ENCODE measurements around the gene APLNR.

The APLNR gene

DNA sequence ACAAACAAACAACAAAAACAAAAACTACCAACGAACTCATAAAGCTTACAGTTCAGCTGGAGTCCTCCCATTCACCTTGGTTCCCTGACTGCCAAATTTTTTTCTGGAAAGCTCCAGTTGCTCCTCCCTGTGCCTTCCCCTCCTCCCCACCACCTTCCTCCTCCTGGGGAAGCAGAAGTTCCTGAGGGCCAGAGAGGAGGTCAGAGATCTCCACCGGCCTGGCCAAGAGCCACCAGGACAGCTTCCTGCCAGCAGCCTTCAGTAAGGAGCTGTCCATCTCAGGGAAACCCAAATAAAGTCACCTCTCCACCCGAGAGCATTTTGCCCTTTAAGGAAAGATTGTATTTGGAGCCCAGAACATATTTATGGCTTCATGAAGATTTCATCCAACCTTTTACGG, 20.0 kb downstream of the APLNR start:
- no peak for DNase-seq (ENCODE audit: low spot score)

DNA sequence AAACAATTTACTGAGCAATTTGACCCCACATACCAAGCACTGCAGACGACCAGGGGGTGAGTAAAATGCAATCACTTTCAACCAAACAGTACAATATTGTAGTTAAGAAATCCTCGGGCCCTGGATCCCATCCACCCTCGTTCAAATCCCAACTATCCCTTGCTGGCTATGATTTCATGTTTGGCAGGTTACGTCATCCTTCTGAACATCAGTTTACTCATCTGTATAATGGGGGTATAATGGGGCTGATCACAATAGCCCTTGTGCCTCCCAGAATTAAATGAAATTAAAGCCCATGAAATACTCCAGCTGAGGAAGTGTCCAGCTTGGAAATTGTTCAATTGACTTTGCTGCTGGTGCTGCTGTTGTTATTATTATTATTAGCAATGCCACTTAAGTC, 20.6 kb downstream of the APLNR start:
- DNase-seq (ENCODE audit: low spot score), result no peak

DNA sequence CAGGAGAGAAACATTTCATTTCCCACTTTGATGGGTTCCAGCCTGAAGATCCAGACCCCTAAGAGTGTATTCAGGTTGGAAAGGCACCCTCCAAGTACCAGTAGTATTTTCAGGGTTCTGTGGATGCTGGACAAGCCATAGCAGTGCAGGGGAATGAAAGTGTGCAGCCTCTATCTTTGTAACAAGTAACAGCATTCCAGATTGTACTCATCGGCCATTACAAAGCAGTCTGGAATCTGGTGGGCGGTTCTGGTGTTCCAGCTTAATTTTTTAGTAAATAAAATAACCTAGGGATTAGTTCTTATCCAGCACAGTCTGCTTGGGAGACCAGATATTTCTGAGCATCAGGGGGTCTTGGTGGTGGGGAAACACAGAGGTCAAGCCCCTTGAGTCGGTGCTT, 22.6 kb downstream of the APLNR start:
- DNase-seq (ENCODE audit: low spot score), result peak; percentile 86

DNA sequence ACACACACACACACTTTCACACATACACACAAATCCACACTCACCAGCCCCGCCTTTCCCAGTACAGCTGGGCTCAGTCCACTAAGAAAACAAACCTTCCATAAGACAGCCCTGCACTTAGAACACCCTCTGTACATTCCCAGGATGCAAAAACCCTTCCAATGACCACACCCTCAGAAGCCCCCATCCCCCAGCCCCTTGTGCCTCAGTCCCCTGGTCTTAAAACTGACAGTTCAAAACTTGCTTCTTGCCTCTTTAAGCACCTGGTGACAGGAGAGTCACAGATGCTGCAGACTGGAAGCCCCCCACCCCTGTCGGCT, 23.0 kb downstream of the APLNR start:
- DNase-seq (ENCODE audit: low spot score), result no peak

DNA sequence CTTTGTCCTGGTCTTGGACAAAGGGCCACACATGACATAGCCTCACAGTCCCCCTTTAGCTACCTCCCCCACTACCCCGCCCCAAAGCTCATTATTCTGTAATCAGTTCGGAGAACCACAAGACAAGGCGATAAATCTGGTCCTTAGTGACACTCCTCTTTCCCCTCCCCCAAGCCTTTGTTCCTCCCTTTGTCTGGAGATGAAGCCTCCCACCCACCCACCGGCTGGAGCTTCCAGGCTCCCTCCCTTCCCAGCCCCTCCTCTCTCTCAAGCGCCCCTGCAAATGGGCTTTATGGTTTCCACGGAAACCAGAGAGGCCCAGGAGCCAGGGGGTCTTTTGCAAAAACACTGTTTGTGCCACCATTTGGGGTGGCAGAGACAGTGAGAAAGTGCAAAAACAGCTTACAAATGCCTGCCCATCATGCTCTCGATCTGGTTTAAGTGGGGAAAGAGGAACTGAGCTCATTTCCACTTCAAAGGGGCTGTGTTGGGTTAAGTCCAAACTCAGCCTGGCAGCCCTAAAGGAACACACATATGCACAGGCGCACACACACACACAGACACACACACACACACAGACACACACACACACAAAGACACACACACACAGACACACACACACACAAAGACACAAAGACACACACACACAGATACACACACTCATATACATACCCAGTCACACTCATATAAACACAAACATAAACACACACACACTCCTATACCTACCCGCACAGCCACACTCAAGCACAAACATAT, 23.5 kb downstream of the APLNR start:
- no peak for DNase-seq (ENCODE audit: low spot score)

DNA sequence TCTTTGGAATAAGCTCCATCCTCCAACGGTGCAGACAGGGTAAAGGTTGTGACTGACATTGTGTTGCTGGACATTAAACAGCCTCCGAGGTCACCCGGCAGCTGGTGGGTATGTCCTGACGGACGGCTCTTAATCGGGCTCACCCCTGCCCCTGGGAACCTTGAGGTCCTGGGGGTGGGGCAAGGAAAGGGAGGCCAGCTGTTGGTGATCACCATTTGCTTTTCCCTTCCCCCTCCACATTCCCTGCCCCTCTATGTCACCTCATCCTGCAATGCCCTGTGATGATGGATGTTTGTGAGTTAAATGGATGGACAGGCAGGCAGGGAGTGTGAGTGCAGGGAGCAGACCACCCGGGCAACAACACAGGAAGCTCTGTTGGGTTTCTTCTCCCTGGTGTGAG, 26.3 kb downstream of the APLNR start:
- DNase-seq (ENCODE audit: low spot score), result no peak

DNA sequence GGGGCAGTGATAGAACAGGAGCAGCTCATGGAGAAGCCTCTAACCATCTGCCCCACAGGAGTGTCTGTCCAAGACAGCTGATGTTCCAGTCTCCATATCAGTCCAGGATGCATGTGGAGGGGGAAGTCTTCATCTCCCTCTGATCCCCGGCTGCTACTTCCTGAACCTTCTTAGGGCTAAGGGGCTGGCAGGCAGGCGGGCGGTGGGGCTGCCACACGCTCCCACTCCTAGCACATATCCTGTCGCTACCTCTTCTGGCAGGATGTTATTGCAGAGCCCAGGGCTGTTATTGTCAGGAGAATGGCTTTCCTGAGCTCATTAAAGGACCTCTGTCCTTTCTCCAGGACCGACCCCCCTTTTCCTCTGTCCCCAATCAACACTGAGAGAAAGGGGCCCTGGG, 29.9 kb downstream of the APLNR start:
- DNase-seq (ENCODE audit: low spot score), result no peak

DNA sequence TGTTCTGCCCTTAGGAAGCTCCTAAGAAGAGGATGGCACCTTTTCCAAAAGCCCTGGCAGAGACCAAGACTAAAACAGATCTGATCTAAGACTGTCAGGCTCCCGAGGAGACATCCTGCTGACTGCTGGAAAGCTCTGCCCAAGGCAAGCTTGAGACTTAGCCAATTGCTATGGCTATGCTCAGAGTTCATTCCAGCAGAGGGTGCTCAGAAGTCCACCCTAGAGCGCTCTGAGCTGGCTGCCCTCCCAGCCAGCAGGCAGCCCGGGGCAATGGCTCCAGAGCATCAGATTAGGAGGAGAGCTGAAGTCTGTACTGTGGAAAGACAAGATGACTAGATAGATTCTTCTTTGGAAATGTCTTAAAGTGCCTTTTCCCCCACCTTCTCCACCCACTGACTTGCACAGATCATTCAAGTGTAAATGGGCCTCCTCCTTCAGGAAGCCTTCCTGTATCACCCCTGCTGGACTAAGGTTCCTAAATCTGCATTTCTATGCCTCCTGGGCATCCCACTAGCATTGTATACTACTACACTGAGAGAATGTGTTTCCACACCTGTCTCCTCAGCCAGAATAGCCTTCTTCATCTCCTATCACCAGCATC, 31.9 kb downstream of the APLNR start:
- DNase-seq (ENCODE audit: low spot score), result peak; percentile 91

DNA sequence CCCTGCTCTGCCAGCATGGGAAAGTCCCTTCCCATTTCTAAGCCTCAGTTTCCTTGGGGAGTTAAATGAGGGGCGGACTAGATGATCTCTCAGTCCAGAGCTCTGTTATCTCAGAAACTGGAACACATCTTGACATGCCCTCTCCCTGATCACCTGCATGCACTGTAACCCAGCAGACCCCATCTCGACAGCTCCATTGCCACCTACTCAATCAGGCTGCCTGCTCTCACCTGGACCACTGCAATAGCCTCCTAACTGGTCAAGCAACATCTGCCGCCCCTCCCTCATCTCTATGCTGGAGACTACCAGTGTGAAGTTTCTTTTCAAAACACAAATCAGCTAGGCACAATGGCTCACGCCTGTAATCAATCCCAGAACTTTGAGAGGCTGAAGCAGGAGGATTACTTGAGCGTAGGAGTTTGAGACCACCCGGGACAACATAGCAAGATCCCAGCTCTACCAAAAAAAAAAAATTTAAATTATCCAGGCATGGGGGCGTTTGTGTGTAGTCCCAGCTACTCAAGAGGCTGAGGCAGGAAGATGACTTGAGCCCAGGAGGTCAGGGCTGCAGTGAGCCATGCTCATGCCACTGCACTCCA, 33.1 kb downstream of the APLNR start:
- DNase-seq (ENCODE audit: low spot score), result no peak

DNA sequence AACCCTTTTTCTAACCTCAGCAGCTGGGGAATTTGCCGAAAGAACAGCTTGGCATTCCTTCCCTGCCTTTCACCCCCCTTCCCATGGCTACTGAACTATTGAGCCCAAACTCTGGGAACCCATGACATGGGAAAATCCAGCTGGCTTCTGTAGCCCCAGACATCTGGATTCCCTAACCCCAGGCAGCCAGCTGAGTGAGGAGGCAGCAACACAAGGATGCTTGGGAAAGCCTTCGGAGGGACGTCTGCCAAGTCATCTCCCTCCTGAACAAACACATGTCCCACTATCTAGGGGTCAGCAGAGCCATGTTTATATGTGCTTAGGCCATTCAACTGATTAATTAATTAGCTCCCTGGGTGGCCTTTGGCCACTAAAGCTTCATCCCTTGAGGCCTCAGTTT, 33.7 kb downstream of the APLNR start:
- DNase-seq (ENCODE audit: low spot score), result peak; percentile 31

DNA sequence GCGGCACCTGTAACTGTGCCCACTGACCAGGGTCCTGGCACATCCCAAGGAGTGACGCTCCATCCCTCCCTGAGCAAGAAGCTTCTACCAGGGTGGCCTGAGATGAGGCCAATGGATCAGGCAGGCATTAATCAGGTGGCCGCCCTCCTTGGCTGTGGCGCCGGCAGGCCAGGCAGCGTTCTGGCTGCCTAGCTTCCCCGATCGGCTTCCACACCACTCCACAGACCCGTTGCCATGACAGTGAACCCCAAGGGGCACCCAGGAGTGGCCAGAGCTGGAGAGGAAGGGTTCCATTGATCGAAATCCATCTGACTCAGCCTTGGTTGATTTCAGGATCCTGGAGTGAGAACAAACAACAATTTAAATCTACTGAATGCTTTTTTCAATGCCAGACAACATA, 34.8 kb downstream of the APLNR start:
- no peak for DNase-seq (ENCODE audit: low spot score)

DNA sequence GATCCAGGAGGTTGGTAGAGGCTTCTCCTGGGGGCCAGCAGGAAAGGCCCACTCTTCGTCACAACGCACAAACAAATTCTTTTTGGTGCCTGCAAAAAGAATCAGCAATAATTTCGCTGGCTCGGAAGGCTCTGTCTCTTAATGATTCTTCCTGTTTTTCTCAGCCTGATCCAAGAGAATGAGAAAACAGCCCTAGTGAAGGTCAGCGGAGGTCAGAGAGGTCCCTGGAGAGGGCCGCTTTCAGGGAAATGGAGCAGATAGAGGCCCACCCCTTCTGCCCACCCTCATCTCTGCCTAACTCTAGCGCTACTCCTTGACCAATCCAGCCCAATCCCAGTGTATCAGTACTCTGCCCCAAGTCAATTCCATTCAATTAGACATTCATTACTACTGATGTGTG, 36.1 kb downstream of the APLNR start:
- DNase-seq (ENCODE audit: low spot score), result no peak

DNA sequence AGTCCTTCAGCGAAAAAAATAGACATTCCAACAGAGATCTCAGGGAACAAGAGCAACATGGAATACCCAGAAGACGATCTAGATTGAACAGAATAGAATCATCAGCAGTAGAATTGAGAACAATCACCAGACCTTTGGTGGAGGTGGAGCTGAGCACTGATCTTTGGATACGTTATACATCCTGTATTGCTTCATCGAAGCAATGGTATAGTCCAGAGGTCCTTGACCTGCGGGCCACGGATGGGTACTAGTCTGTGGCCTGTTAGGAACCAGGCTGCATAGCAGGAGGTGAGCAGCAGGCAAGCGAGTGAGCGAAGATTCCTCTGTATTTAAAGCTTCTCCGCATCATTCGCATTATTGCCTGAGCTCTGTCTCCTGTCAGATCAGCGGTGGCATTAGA, 37.7 kb downstream of the APLNR start:
- no peak for DNase-seq (ENCODE audit: low spot score)

DNA sequence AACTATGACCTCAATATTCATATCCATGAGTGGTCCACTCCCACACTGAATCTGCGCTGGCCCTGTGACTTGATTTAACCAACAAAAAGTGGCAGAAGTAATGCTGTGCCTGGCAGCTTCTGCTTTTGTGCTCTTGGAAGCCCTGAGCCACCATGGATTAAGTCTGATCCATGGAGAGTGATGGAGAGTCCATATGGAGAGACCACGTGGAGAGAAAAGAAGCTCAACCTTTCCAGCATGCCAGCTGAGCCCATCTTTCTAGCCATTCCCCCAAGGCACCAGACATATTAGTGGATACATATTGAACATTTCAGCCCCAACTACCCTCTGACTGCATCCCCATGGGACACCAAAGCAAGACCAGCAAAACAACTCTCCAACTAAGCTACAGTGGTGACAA, 39.3 kb downstream of the APLNR start:
- DNase-seq (ENCODE audit: low spot score), result no peak

DNA sequence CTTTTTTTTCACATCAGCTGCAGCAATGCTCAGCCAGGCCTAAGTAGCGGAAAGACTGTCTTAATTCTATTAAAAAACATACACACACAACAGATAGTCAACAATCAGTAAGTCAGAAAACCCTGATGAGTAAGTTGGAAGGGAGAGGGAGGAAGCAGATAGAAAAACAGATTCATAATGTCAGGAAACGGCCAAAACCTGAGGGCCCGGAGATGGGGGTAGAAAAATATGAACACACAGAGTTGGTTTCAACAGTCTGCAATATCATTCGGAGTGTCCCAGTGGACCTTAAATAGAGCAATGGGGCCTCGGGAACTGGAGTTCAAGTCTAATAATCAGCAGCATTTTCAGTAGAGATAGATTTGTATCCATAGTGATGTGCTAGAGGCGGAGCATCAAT, 40.5 kb downstream of the APLNR start:
- DNase-seq (ENCODE audit: low spot score), result no peak

DNA sequence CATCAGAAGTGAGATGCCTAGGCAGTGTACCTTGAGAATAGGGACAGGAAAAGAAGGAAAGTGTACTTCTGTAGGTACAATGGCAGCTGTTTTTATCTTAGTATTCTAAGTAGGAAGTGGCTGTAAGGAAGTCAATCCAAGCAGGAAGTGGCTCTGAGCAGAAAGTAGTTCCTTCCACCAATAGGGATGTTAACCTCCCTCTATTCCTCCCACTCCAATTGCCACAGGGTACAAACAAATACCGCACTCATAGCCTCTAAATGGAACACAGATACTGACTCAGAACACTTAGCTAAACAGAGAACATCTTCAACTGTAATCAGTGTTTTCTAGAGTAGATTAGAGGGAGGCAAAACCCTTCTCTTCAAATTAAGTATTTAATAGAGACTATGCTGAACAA, 44.7 kb downstream of the APLNR start:
- DNase-seq (ENCODE audit: low spot score), result no peak

DNA sequence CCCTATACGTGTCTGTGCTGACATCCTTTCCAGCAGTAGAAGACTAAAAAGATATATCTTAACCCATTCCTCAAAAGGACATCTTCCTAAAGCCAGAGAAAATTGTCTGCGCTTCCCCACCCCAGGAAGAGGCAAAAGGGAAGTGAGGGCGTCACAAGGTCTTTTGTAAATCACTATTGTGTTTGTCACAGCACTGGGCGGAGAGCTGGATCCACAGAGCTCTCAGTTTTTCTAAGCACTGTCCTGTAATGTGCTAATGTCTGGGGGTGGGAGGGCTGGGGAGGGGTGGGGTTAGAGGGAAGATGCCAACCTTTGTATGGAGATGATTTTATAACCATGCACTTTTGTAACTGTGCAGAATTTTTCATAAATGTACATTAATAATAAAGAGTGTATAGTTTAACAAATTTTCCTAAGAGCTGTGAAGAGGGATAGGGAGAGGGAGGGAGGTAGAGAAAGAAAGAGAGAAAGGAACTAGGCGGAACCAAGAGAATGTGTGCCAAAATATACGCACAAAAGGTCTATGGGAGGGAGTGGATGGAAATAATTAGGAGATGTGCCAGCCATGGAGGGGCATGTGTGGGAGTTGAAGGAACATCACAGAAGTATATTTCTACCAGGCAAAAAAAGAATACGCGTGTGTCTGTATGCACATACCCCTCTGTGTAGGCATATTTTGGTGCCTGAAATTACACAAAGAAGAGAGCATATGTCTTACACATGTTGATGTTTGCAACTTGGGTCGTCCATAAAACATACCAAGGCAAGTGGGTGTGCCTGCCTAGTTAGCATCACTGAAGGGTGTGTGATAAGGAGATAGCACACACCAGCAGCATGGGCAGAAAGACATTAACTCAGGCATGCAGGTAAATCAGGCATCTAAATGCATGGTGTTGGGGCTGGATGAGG, 45.5 kb downstream of the APLNR start:
- no peak for DNase-seq (ENCODE audit: low spot score)

DNA sequence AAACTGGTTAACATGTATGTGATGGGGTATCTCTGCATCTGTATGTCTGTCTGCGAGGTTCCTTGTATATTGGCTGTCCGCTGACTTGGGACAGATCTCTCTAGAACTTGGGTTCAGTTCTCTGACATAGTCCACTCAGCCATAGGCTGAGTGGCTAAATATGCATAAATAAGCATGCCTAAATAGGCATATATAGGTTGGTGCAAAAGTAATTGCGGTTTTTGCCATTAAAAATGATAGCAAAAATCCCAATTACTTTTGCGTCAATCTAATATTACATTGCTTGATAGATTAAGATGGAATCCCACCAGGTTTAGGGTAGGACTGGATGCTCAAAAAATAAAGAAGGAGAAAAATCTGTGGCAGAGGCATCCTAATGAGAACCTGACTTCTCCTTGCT, 46.5 kb downstream of the APLNR start:
- no peak for DNase-seq (ENCODE audit: low spot score)
